Progenitor cell of endocrine pancreas (in vitro differentiated cells): ENCODE results near the gene TRIM33. TPM values are rescaled to one million over a fixed set of nuclear protein-coding genes. Genes with fewer than 3 reads are reported as not detected.

Experiments used
- DNase-seq: peaks from one replicate; pipeline ENCODE4 v3.0.0; 2021; ENCODE audit warnings: low spot score; ENCODE audit not compliant: unreplicated experiment
- H3K27ac Mint-ChIP-seq: 2 replicates; pipeline ENCODE4 v1.8.0; 2021; ENCODE audit warnings: mild to moderate bottlenecking, moderate library complexity, mixed read lengths
- H3K27me3 Mint-ChIP-seq: 2 replicates; pipeline ENCODE4 v1.8.0; 2021; ENCODE audit warnings: mixed read lengths
- H3K36me3 Mint-ChIP-seq: 2 replicates; pipeline ENCODE4 v1.8.0; 2022; ENCODE audit warnings: mixed read lengths; ENCODE audit not compliant: insufficient read depth
- H3K4me1 Mint-ChIP-seq: 2 replicates; pipeline ENCODE4 v1.8.0; 2021; ENCODE audit warnings: low read depth, mixed read lengths
- H3K4me3 Mint-ChIP-seq: 2 replicates; pipeline ENCODE4 v1.8.0; 2021; ENCODE audit warnings: low read depth, mild to moderate bottlenecking, moderate library complexity, mixed read lengths
- H3K9me3 Mint-ChIP-seq: 2 replicates; pipeline ENCODE4 v1.8.0; 2021; ENCODE audit warnings: low read depth, mixed read lengths
- total RNA-seq: library from RNA; stranded (reverse); gene quantifications from 2 replicates; pipeline ENCODE4 v1.2.1, GENCODE V29; 2021
- TF ChIP-seq, protein P1 (sequence below): fragments of 200-600 bp; sonication (generic); IDR thresholded peaks from one replicate; pipeline ENCODE4 v1.5.0; 2021; ENCODE audit warnings: antibody characterized with exemption, mild to moderate bottlenecking; ENCODE audit not compliant: unreplicated experiment

TRIM33 gene
- total RNA-seq, 1 donor from 2014 or later, result 66.5 TPM

DNA sequence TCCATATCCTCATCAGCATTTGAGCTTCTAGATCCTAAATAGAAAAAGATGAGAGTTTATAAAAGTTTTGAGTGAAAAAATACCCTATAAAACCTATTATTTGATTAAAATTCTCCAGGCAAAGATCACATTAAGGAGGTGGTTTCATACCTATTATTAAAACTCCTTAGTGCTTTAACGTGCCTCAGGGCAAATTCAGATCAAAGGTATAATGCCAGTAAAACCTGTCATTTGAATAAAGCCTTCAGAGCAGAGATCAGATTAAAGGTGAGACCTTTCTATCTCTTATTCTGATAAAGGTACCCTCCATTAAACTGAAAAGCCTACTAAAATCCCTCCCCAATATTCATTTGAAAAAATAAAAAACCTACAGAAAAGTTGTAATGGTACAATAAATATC lies 34.3 kb upstream of the TRIM33 start:
- Mint-ChIP-seq H3K27me3 (no peaks in the 10 kb centered on the region), H3K4me1 (peaks cover 5% of the 10 kb centered on the region), H3K27ac (no peak overlapping the region), H3K36me3 (no peaks in the 10 kb centered on the region), H3K9me3 (no peaks in the 10 kb centered on the region), H3K4me3 (no peak overlapping the region)
- TF ChIP-seq, protein P1, sequence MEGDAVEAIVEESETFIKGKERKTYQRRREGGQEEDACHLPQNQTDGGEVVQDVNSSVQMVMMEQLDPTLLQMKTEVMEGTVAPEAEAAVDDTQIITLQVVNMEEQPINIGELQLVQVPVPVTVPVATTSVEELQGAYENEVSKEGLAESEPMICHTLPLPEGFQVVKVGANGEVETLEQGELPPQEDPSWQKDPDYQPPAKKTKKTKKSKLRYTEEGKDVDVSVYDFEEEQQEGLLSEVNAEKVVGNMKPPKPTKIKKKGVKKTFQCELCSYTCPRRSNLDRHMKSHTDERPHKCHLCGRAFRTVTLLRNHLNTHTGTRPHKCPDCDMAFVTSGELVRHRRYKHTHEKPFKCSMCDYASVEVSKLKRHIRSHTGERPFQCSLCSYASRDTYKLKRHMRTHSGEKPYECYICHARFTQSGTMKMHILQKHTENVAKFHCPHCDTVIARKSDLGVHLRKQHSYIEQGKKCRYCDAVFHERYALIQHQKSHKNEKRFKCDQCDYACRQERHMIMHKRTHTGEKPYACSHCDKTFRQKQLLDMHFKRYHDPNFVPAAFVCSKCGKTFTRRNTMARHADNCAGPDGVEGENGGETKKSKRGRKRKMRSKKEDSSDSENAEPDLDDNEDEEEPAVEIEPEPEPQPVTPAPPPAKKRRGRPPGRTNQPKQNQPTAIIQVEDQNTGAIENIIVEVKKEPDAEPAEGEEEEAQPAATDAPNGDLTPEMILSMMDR, result no peak
- DNase-seq, result no peak

DNA sequence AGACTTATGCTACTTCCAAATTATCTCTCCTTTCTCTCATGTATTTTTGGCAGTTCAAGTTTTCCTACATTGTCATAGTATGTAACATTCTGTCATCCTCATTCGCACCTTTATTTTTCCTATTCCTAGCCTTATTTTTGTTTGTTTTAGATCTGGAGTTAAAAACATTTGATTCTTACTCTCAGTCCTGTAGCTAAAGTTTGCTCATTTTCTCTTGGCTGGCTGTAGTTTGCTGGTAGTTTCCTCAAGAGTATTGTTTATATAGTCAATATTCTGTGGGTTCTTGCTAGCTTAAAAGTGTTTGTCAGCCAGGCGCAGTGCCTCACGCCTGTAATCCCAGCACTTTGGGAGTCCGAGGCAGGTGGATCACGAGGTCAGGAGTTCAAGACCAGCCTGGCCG lies 29.8 kb upstream of the TRIM33 start:
- no peak for DNase-seq
- TF ChIP-seq, protein P1, result no peak
- peaks cover 5% of the 10 kb centered on the region for H3K9me3 Mint-ChIP-seq
- no peaks in the 10 kb centered on the region for H3K36me3 Mint-ChIP-seq
- H3K27ac Mint-ChIP-seq, result peak overlapping the region; percentile 83
- H3K4me1 Mint-ChIP-seq, result peaks cover 5% of the 10 kb centered on the region
- H3K4me3 Mint-ChIP-seq, result no peak overlapping the region
- H3K27me3 Mint-ChIP-seq, result no peaks in the 10 kb centered on the region

DNA sequence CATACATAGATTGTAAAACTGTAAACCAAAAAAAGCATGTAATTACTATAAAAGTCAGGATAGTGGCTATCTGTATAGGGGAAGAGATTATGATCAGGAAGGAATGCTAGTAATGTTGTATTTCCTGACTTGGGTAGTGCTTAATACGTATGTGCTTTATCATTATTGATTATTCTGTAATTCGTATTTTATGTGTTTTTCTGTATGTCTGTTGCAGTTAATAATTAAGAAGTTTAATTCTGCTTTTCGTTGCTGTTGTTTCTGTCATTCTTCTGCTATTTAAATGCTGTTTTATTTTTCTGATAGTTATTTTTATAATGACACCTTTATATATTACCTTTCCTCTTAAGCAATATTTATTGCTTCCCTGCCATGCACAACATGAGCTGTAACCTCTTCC lies 29.3 kb upstream of the TRIM33 start:
- no peaks in the 10 kb centered on the region for H3K36me3 Mint-ChIP-seq
- no peak overlapping the region for H3K4me3 Mint-ChIP-seq
- TF ChIP-seq, protein P1, result no peak
- peaks cover 5% of the 10 kb centered on the region for H3K9me3 Mint-ChIP-seq
- H3K27me3 Mint-ChIP-seq, result no peaks in the 10 kb centered on the region
- H3K4me1 Mint-ChIP-seq, result peaks cover 5% of the 10 kb centered on the region
- peak overlapping the region; percentile 83 for H3K27ac Mint-ChIP-seq
- no peak for DNase-seq

DNA sequence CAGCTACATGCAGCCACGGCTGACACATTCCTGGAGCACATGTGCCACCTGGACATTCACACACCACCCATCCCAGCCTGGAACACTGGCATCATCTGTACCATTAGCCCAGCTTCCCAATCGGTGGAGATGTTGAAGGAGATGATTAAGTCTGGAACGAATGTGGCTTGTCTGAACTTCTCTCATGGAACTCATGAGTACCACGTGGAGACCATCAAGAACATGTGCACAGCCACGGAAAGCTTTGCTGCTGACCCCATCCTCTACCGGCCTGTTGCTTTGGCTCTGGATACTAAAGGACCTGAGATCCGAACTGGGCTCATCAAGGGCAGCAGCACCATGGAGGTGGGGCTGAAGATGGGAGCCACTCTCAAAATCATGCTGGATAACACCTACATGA lies 25.0 kb upstream of the TRIM33 start:
- no peak overlapping the region for H3K4me3 Mint-ChIP-seq
- H3K36me3 Mint-ChIP-seq, result no peaks in the 10 kb centered on the region
- TF ChIP-seq, protein P1, result no peak
- peaks cover 5% of the 10 kb centered on the region for H3K9me3 Mint-ChIP-seq
- peak overlapping the region; percentile 41 for H3K27ac Mint-ChIP-seq
- peaks cover 5% of the 10 kb centered on the region for H3K4me1 Mint-ChIP-seq
- H3K27me3 Mint-ChIP-seq, result no peaks in the 10 kb centered on the region
- no peak for DNase-seq

DNA sequence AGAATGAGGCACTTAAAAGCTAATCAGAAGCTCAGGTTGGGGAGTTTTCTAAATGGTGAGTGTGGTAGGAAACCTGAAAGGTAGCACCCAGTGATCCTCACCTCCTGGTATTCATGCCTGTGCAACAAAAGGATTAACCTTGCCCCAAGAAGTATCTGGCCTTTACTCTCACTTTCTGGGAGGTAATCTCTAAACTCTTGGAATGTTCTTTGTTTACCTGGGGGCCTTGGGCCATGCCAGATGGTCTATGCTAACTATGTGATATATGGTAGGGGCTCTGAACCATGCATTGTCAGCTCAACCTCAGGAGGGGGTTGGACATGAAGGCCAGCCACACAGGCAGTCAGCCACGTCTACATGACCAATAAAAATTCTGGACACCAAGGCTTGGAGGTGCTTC lies 24.4 kb upstream of the TRIM33 start:
- peaks cover under 1% of the 10 kb centered on the region for H3K4me1 Mint-ChIP-seq

More for the DNA sequence above, 24.4 kb upstream of the TRIM33 start:
- Mint-ChIP-seq H3K27ac (no peak overlapping the region), H3K4me3 (no peak overlapping the region), H3K9me3 (peaks cover 5% of the 10 kb centered on the region), H3K27me3 (no peaks in the 10 kb centered on the region), H3K36me3 (no peaks in the 10 kb centered on the region)
- TF ChIP-seq, protein P1, result no peak
- no peak for DNase-seq
